Measurements from ENCODE around the gene IL12RB2.

IL12RB2 gene

DNA sequence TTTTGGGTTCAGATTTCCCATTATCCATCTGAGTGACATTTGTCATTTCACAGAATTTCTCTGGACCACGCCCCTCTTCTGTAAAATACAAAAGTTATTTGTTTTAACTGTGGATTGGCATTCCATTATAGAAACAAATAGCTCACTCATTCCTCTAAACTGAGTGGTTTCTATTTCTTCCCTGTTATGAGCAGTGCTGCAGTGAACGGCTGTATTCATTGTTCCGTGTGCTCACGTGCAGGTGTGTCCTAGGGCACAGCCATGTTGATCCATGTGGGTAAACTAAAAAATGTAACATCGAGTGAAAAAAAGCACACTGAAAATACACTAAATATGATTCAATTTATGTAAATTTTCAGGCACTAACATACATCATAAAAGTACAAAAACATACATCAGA lies 27.0 kb upstream of the IL12RB2 start:
- DNase-seq (ENCODE audit: insufficient read length, low spot score): no peak
- FAIRE-seq: no peak
- TF ChIP-seq PAX5 (IDR thresholded peaks at IDR 0.05; ENCODE audit: insufficient read depth, low read length, severe bottlenecking) (no peak), TAF1 (IDR thresholded peaks at IDR 0.05; ENCODE audit: low read depth, low read length) (no peak), POLR2A (IDR thresholded peaks at IDR 0.05; ENCODE audit: low read depth, low read length) (no peak), POU2F2 (IDR thresholded peaks at IDR 0.05; ENCODE audit: low read depth, low read length) (no peak), SPI1 (IDR thresholded peaks at IDR 0.05; ENCODE audit: low read depth, low read length) (no peak), POLR2AphosphoS5 (IDR thresholded peaks at IDR 0.05; ENCODE audit: low read depth, low read length) (no peak)

DNA sequence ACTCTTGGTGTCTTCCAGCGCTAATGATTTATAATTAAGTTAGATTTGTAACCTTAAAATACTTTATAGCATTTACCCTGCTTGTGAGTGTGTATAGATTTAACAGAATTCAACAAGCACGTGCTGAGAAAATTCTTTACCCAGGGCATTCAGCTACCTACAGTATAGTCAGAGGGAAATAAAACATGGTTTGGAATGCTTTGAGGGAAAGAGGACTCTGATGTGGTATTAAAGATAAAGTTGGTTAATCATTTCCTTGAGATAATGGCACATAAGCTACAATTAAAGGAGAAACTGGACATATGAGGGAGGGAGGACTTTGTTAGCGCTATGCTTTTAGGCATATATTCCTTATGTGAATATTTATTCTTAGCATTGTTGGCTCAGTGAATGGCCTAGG lies 26.4 kb upstream of the IL12RB2 start:
- DNase-seq (ENCODE audit: insufficient read length, low spot score): no peak
- TF ChIP-seq TAF1 (IDR thresholded peaks at IDR 0.05; ENCODE audit: low read depth, low read length) (no peak), PAX5 (IDR thresholded peaks at IDR 0.05; ENCODE audit: insufficient read depth, low read length, severe bottlenecking) (no peak), POLR2AphosphoS5 (IDR thresholded peaks at IDR 0.05; ENCODE audit: low read depth, low read length) (no peak), POU2F2 (IDR thresholded peaks at IDR 0.05; ENCODE audit: low read depth, low read length) (no peak), POLR2A (IDR thresholded peaks at IDR 0.05; ENCODE audit: low read depth, low read length) (no peak), SPI1 (IDR thresholded peaks at IDR 0.05; ENCODE audit: low read depth, low read length) (no peak)
- no peak for FAIRE-seq

DNA sequence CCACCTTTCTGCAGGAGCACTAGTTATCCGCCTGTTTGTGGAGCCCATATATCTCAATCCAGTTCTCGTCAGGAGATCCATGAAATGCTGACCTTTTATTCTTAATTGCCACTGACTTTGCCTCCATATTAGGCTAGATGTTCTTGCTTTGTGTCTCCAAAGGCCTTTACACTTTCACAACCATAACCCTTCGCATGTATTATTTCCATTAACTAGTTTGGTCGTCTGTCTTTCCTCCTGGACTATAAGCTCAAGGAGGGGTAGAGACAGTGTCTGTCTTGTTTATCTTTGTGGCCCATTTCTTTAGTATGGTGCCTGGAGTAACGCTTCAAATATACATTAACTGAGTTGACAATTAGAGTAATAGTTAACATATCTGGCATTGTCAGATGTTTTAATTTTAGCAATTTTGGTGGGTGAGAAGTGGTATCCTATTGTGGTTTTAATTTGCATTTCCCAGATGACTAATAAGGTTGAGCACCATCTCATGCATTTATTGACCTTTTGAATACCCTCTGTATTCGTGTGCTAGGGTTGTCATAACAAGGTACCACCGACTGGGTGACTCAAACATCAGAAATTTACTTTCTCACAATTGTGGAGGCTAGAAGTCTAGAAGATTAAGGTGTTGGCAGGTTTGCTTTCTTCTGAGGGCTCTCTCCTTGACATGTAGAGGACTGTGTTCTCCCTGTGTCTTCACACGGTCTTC lies 21.7 kb upstream of the IL12RB2 start:
- DNase-seq (ENCODE audit: insufficient read length, low spot score) (no peak), FAIRE-seq (no peak)
- no peak for TF ChIP-seq TAF1 (IDR thresholded peaks at IDR 0.05; ENCODE audit: low read depth, low read length)
- no peak for TF ChIP-seq POLR2AphosphoS5 (IDR thresholded peaks at IDR 0.05; ENCODE audit: low read depth, low read length)
- TF ChIP-seq POLR2A (IDR thresholded peaks at IDR 0.05; ENCODE audit: low read depth, low read length): no peak
- peak; percentile 86; the same call in 1 of the 2 replicates for TF ChIP-seq POU2F2 (IDR thresholded peaks at IDR 0.05; ENCODE audit: low read depth, low read length)
- no peak for TF ChIP-seq SPI1 (IDR thresholded peaks at IDR 0.05; ENCODE audit: low read depth, low read length)
- TF ChIP-seq PAX5 (IDR thresholded peaks at IDR 0.05; ENCODE audit: insufficient read depth, low read length, severe bottlenecking): no peak

DNA sequence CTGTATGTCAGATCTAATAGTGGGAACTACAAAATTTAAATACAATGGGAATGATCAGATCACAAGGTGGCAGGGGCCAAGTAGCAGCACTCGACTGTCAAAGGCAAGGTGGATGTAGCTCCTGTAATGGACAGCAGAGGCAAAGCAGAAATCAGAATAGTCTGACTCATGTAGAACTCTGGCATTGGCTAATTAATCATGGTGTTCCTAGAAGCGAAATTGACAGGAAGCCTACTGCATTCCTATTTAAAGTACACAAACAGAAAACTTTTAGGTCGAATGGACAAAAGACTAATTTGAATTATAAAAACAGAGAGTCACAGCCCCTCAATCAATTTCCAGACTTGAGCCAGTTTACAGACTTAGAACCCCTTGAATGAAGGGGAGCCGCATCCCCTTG lies 17.4 kb upstream of the IL12RB2 start:
- DNase-seq (ENCODE audit: insufficient read length, low spot score): no peak
- FAIRE-seq: no peak
- TF ChIP-seq TAF1 (IDR thresholded peaks at IDR 0.05; ENCODE audit: low read depth, low read length) (no peak), PAX5 (IDR thresholded peaks at IDR 0.05; ENCODE audit: insufficient read depth, low read length, severe bottlenecking) (no peak), POLR2AphosphoS5 (IDR thresholded peaks at IDR 0.05; ENCODE audit: low read depth, low read length) (no peak), POLR2A (IDR thresholded peaks at IDR 0.05; ENCODE audit: low read depth, low read length) (no peak), SPI1 (IDR thresholded peaks at IDR 0.05; ENCODE audit: low read depth, low read length) (no peak), POU2F2 (IDR thresholded peaks at IDR 0.05; ENCODE audit: low read depth, low read length) (no peak)

DNA sequence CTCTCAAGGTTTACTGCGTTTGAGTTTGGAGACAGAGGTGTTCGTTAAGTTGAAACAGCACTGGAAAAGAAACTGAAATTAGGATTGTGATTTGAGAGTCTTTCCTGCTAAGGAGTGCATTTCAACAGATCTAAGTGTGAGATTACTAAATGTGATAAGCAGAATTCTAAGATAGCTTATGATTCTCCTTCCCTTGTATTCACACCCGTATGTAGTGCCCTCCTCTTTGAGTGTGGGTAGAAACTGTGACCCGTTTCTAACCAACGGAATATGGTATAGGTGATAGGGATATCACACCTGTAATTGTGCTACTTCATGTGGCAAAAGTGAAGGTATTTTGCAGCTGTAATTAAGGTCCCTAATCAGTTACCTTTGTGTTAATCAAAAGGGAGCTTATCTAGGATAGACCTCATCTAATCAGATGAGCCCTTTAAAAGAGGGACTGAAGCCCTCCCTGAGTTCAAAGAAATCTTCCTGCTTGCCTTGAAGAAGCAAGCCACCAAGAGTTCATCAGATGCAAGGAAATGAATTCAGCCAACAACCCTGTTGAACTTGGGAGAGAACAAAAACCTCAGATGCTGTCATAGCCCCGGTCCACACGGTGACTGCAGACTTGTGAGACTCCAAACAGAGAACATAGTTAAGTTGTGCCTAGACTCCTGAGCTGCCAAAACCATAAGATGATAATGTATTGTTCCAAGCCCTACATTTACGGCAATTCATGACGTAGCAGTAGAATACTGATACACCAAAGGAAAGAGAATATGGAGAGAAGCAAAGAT lies 12.6 kb upstream of the IL12RB2 start:
- FAIRE-seq (no peak), DNase-seq (ENCODE audit: insufficient read length, low spot score) (no peak)
- no peak for TF ChIP-seq SPI1 (IDR thresholded peaks at IDR 0.05; ENCODE audit: low read depth, low read length)
- TF ChIP-seq TAF1 (IDR thresholded peaks at IDR 0.05; ENCODE audit: low read depth, low read length): no peak
- TF ChIP-seq PAX5 (IDR thresholded peaks at IDR 0.05; ENCODE audit: insufficient read depth, low read length, severe bottlenecking): no peak

DNA sequence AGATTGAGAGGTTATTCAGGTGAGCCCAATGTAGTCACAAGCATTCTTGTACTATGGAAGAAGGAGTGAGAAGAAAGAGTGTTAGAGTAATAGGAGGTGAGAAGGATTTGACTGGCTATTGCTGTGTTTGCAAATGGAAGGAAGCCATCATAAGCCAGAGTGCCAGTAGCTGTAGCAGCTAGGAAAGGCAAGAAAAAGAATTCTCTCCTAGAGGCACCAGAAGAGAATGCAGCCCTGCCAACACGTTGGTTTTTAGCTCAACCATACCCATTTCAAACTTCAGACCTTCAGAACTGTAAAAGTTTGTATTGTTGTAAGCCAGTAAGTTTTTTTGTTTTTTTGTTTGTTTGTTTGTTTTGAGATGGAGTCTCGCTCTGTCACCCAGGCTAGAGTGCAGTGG lies 8.9 kb upstream of the IL12RB2 start:
- DNase-seq (ENCODE audit: insufficient read length, low spot score) (no peak), FAIRE-seq (no peak)
- TF ChIP-seq TAF1 (IDR thresholded peaks at IDR 0.05; ENCODE audit: low read depth, low read length): no peak
- no peak for TF ChIP-seq POU2F2 (IDR thresholded peaks at IDR 0.05; ENCODE audit: low read depth, low read length)
- TF ChIP-seq POLR2AphosphoS5 (IDR thresholded peaks at IDR 0.05; ENCODE audit: low read depth, low read length): no peak
- no peak for TF ChIP-seq PAX5 (IDR thresholded peaks at IDR 0.05; ENCODE audit: insufficient read depth, low read length, severe bottlenecking)
- TF ChIP-seq SPI1 (IDR thresholded peaks at IDR 0.05; ENCODE audit: low read depth, low read length): no peak
- no peak for TF ChIP-seq POLR2A (IDR thresholded peaks at IDR 0.05; ENCODE audit: low read depth, low read length)

DNA sequence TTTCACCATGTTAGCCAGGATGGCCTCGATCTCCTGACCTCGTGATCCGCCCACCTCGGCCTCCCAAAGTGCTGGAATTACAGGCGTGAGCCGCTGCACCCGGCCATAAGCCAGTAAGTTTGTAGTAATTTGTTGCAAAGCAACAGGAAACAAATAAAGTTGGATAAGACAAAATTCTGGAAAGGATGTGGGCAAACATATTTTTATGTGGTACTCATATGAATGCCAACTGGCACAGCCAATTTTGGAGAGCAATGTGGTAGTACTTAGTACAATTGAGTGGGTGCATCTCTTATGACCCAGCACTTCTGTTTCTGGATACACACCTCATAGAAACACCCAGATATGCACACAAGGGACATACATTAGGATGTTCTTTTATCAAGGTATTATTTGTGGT lies 8.4 kb upstream of the IL12RB2 start:
- TF ChIP-seq POLR2AphosphoS5 (IDR thresholded peaks at IDR 0.05; ENCODE audit: low read depth, low read length) (no peak), POLR2A (IDR thresholded peaks at IDR 0.05; ENCODE audit: low read depth, low read length) (no peak), TAF1 (IDR thresholded peaks at IDR 0.05; ENCODE audit: low read depth, low read length) (no peak)
- DNase-seq (ENCODE audit: insufficient read length, low spot score) (no peak), FAIRE-seq (no peak)

DNA sequence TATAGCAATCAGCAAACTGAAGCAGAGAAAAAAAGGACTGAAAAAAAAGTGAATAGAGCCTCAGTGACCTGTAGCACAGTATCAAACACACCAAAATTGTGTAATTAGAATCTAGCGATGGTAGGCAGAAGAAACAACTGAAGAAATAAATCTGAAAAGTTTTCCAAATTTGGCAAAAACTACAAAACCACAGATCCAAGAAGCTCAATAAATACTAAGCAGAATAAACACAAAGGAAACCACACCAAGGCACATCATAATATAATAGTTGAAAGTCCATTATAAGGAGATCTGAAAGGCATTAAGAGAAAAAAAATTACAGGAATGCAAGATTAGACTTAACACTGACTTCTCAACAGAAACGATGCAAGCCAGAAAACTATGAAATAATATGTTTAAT lies 7.1 kb upstream of the IL12RB2 start:
- TF ChIP-seq TAF1 (IDR thresholded peaks at IDR 0.05; ENCODE audit: low read depth, low read length): no peak
- no peak for TF ChIP-seq POLR2A (IDR thresholded peaks at IDR 0.05; ENCODE audit: low read depth, low read length)
- TF ChIP-seq SPI1 (IDR thresholded peaks at IDR 0.05; ENCODE audit: low read depth, low read length): no peak
- no peak for TF ChIP-seq POU2F2 (IDR thresholded peaks at IDR 0.05; ENCODE audit: low read depth, low read length)
- TF ChIP-seq POLR2AphosphoS5 (IDR thresholded peaks at IDR 0.05; ENCODE audit: low read depth, low read length): no peak
- no peak for TF ChIP-seq PAX5 (IDR thresholded peaks at IDR 0.05; ENCODE audit: insufficient read depth, low read length, severe bottlenecking)
- DNase-seq (ENCODE audit: insufficient read length, low spot score) (no peak), FAIRE-seq (no peak)

DNA sequence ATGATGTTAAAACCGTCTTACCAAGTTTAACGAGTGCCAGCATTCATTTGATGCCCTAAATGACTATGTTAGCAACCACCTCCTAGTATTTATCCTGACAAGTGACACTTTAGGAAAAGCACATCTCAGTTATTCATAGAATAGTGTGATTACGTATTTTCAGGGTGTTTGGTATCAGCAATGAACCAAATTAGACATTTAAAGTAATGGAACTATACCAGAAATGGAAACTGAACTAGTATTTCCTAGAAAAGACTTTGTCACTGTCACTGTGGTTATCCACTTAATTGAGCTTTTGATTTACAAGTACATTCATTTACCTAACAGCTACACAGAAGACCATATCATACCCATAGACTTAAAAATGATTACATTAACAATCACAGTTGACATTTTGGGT lies 3.6 kb upstream of the IL12RB2 start:
- FAIRE-seq (peak; percentile 52), DNase-seq (ENCODE audit: insufficient read length, low spot score) (no peak)
- TF ChIP-seq TAF1 (IDR thresholded peaks at IDR 0.05; ENCODE audit: low read depth, low read length) (no peak), POLR2A (IDR thresholded peaks at IDR 0.05; ENCODE audit: low read depth, low read length) (no peak), POLR2AphosphoS5 (IDR thresholded peaks at IDR 0.05; ENCODE audit: low read depth, low read length) (no peak), POU2F2 (IDR thresholded peaks at IDR 0.05; ENCODE audit: low read depth, low read length) (no peak), SPI1 (IDR thresholded peaks at IDR 0.05; ENCODE audit: low read depth, low read length) (no peak), PAX5 (IDR thresholded peaks at IDR 0.05; ENCODE audit: insufficient read depth, low read length, severe bottlenecking) (no peak)

Data from GM12891 (cell line).